GM18858 (cell line): Measurements from ENCODE around the gene PATZ1.

Experiments used
- ATAC-seq: cut with Tn5 transposase; IDR thresholded peaks from one replicate; pipeline ENCODE4 v1.9.1; 2021; ENCODE audit not compliant: unreplicated experiment

Gene PATZ1

DNA sequence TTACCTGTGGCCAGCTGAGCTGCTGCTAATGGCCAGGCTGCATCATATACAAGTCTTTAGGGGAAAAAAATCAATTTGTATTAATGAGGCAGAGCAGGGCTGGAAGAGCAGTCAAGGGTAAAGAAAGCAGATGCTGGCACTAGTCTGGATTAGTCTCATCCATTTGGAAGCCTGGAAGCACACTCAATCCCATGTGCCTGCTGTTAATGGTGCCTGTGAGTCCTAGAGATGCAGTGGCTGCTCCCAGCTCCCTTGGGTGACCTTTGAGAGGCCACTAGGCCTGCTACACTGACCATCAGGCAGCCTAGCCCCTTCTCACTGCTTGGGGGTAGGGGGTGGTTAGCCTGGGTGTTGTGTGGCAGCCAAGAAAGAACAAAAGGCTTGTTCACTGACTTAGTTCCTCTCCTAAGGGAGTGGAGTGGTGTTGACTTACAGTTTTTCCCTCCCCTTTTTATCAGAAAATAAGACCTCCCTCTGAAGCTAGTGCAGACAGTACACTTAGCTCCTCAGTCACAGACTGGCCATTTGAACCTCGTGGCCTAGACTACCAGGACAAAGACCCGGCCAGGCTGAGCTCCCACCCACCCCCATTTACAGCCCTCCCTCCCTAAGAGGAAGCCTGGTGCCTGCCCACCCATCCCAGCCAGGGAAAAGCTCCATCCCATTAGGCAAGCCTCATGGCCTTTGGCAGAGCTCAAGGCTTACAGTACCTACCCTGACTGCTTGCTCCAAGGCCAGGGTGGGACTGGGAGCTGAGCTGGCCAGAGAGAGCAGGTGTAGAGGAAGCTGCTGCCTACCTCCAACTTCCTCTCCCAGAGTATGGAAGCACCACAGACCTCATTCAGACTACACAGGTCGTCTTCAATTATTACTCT lies 61.6 kb downstream of the PATZ1 start:
- ATAC-seq: no peak

DNA sequence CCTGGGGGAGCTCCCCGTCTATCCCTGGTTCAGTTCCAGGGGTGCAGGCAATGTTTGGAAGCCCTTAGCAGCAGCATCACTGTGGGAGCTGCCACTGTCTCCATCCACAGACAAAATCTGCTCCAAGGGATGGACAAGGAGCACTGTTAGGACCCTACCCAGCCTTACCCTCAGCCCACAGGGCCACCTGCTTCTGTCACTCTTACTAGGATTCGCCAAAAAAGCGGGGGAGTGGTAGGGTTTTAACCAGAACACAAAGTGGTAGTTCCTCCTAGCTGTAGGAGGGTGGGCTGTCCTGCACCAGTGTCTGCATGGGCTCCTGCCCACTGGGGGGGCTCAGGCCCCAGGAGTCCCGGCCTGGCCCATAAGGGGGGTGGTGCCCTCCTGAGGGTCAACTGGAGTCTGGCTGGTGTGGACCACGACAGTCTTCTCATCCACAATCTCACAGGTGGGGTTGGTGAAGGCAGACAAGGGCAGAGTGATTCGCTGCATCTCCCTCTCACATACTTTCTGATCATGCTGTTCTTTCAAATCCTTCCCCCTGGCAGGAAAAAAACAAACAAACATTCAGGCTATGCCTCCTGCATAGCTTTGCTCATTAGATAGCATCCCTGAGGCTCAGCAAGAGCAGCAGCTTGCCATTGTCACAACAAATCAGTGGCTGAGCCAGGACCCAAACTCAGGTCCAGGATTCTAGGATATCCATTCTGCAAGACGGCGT lies 63.2 kb downstream of the PATZ1 start:
- no peak for ATAC-seq

GRCh38 chr22:31281733-31282132 lies 64.4 kb downstream of the PATZ1 start:
- no peak for ATAC-seq

GRCh38 chr22:31279821-31280505 lies 66.2 kb downstream of the PATZ1 start:
- ATAC-seq: no peak

GRCh38 chr22:31279327-31279669 lies 66.8 kb downstream of the PATZ1 start:
- ATAC-seq: no peak

- ATAC-seq: no peak
Observed at GRCh38 chr22:31278626-31279326, 67.4 kb downstream of the PATZ1 start.

GRCh38 chr22:31278151-31278621 lies 68.0 kb downstream of the PATZ1 start:
- ATAC-seq: no peak

- no peak for ATAC-seq
Observed at GRCh38 chr22:31277741-31278140, 68.4 kb downstream of the PATZ1 start.

- ATAC-seq: no peak
Observed at GRCh38 chr22:31276426-31277167, 69.5 kb downstream of the PATZ1 start.
